Lower leg skin (tissue), 3 donors: ENCODE results near the gene RBM47.

Experiments
- CTCF ChIP-seq, 3 donors: fragments of 450-650 bp; IDR thresholded peaks; one replicate each; pipeline ENCODE4 v1.5.1; 2016; ENCODE audit warnings: antibody characterized with exemption in 3 of 3, mild to moderate bottlenecking in 3 of 3, moderate library complexity in 2 of 3
- POLR2A ChIP-seq, 2 donors: fragments of 450-650 bp; IDR thresholded peaks; one replicate each; pipeline ENCODE4 v1.6.1; 2016 to 2017; ENCODE audit warnings: antibody characterized with exemption in 2 of 2, mild to moderate bottlenecking in 1 of 2, moderate library complexity in 1 of 2

- TF ChIP-seq CTCF (IDR thresholded peaks at IDR 0.05) (no peak), POLR2A (IDR thresholded peaks at IDR 0.05) (no peak)
Observed at GRCh38 chr4:40550948-40551462, 78.7 kb downstream of the RBM47 start.
